Urinary bladder (tissue), 4 donors: ENCODE results near the gene DHRSX. TPM values are rescaled to one million over a fixed set of nuclear protein-coding genes. Genes with fewer than 3 reads are reported as not detected.
"Not testable (repeated sequence)": the region's sequence is repeated elsewhere in the genome, so short reads cannot be mapped to it uniquely, and the experiment has no call there.

Experiments used
- DNase-seq: peaks from one replicate; pipeline ENCODE4 v3.0.0-alpha.2; 2015; ENCODE audit errors: extremely low spot score
- H3K27ac ChIP-seq: one replicate; pipeline ENCODE4 v1.5.1; 2013; ENCODE audit warnings: low read depth, mild to moderate bottlenecking, moderate library complexity
- H3K36me3 ChIP-seq: one replicate; pipeline ENCODE4 v1.6.1; 2013; ENCODE audit warnings: mild to moderate bottlenecking, moderate library complexity; ENCODE audit not compliant: insufficient read depth
- H3K4me1 ChIP-seq: one replicate; pipeline ENCODE4 v1.6.1; 2013; ENCODE audit warnings: mild to moderate bottlenecking, moderate library complexity; ENCODE audit not compliant: insufficient read depth
- H3K4me3 ChIP-seq: one replicate; pipeline ENCODE4 v1.5.1; 2013; ENCODE audit warnings: low read depth, low read length
- WGBS: extraction: QIAGEN DNeasy Blood & Tissue Kit; methylation state at CpG from one replicate; pipeline ENCODE4 v1.1.7; 2013; 5-methylcytosine and 5-hydroxymethylcytosine counted together
- polyA plus RNA-seq: library from polyadenylated mRNA; stranded (reverse); fragments of 200-250 nt; gene quantifications from one replicate; pipeline ENCODE4 v1.2.3, GENCODE V29; 2013
- total RNA-seq: library from RNA; depleted of rRNA; stranded (reverse); fragments of >200 nt; gene quantifications from one replicate; pipeline ENCODE4 v1.2.3, GENCODE V29; 2014
- donor health status: healthy with polysubstance abuse.
- donor health status: healthy.

Gene DHRSX
- total and polyA plus RNA-seq, 2 donors, result 17.3 to 19.9 TPM

DNA sequence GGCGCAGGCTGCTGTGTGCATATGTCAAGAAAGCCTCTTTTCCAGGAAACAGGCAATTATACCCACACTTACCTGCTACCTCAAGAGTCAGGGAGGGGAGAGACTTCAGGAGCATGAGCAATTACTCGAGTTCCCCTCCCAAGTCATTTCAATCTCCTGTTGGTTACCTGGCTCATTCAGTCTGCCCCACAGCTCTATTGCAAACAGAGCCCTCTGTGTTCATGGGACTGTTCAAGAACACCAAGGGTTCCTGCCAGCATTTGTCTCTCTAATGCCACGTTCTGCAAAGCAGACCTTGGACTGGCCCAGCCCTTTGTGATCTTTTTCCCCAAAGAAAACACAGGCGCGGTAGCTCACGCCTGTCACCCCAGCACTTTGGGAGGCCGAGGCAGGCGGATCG, 274.6 kb downstream of the DHRSX start:
- no peak for DNase-seq
- Histone ChIP-seq H3K4me3 (no peak overlapping the region), H3K27ac (no peak overlapping the region), H3K36me3 (no peaks in the 10 kb centered on the region), H3K4me1 (no peaks in the 10 kb centered on the region)
- 86% methylated on average over 9 of the region's 9 CpGs for WGBS

DNA sequence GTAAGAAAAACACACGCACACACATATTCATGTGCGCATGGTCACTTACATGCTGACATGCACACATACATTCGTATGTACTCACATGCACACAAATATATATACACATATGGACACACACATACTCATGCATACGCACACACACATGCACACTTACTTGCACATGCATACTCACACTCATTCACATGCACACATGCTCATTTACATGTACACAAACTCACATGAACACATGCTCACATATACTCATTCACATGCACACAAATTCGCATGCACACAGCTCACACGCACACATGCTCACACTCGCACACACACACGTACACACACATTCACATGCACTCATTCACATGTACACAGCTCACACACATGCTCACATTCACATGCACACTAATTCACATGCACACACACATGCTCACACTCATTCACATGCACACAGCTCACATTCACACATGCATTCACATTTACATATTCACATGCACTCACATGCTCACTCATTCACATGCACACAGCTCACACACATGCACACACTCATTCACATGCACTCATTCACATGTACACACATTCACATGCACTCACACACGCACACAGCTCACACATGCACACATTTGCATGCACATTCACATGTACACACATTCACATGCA, 276.1 kb downstream of the DHRSX start:
- Histone ChIP-seq H3K4me1 (no peaks in the 10 kb centered on the region), H3K27ac (no peak overlapping the region), H3K4me3 (no peak overlapping the region), H3K36me3 (no peaks in the 10 kb centered on the region)
- 93% methylated on average over 9 of the region's 9 CpGs for WGBS
- no peak for DNase-seq

DNA sequence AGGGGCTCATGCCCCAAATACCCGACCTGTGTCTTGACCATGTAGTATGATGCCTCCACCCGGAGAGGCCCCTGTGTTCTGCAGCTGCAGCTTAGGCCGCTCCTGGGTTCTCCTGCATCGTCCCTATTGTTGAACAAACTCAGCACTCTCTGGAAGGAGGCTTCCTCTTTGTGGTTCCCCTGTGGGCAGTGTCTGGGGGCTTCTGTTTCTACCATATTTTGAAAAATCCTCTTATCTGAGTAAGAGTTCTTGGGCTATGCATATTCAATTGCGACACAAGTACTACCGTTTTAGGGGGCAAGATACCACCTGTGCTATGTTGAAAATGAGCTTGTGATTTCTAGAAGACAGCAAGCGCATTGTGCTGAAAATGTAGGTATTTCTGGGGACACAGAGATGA, 276.6 kb downstream of the DHRSX start:
- Histone ChIP-seq H3K36me3 (no peaks in the 10 kb centered on the region), H3K4me1 (no peaks in the 10 kb centered on the region), H3K4me3 (no peak overlapping the region), H3K27ac (no peak overlapping the region)
- 77% methylated on average over 7 of the region's 7 CpGs for WGBS
- DNase-seq, result no peak

DNA sequence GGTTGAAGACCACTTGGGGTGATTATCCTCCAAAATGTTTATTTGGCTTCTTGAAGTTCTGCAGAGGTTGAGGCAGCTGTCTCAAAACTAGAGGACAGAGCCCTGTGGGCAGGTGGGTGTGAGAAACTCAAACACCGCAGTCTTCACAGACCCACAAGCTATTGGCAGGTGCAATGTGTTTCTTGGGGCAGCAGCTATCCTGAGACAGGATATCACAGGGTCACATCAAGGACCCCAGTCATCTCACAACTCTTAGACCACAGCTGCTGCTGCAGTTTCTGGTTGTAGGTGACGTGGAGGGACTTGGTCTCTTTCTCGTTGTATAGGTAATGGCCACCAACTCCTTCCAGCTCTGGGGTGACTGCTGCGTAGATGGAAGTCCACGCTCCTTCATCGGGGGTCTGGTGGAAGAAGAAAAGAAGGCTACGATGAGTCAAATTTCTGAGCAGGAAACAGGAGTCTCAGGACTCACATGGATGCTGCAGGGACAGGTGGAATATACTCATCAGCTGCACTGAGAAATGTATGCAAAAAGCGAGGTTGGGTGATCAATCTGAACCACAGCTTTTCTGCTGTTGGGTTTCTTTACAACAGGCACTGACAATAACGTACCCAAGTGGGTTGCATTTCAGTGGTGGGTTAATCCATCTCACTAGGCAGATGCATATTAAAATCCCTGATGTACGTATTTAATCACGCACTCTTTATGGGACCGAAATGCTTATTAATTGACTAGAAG, 279.8 kb downstream of the DHRSX start:
- WGBS, result 95% methylated on average over 12 of the region's 12 CpGs
- Histone ChIP-seq H3K4me1 (no peaks in the 10 kb centered on the region), H3K27ac (no peak overlapping the region), H3K4me3 (no peak overlapping the region), H3K36me3 (no peaks in the 10 kb centered on the region)
- DNase-seq, result no peak

DNA sequence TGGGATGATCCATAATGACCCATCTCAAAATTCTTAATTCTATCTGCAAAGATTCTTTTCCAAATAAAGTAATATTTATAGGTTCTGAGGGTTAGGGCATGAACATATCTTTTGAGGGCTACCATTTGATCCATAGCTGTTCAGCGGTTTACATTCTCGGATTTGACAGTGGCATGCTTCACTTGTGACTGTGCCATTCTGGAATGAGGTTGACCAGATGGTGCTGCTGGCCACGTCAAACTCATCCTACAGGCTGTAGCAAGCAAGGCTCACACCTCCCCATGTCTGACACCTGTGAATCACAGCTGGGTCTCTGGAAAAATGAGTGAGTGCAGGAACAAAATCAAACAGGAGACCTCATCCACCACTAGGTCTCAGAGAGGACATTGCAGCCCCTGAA, 280.5 kb downstream of the DHRSX start:
- no peak for DNase-seq
- H3K27ac ChIP-seq, result no peak overlapping the region
- 96% methylated on average over 3 of the region's 3 CpGs for WGBS
- H3K36me3 ChIP-seq, result no peaks in the 10 kb centered on the region
- no peak overlapping the region for H3K4me3 ChIP-seq
- no peaks in the 10 kb centered on the region for H3K4me1 ChIP-seq

DNA sequence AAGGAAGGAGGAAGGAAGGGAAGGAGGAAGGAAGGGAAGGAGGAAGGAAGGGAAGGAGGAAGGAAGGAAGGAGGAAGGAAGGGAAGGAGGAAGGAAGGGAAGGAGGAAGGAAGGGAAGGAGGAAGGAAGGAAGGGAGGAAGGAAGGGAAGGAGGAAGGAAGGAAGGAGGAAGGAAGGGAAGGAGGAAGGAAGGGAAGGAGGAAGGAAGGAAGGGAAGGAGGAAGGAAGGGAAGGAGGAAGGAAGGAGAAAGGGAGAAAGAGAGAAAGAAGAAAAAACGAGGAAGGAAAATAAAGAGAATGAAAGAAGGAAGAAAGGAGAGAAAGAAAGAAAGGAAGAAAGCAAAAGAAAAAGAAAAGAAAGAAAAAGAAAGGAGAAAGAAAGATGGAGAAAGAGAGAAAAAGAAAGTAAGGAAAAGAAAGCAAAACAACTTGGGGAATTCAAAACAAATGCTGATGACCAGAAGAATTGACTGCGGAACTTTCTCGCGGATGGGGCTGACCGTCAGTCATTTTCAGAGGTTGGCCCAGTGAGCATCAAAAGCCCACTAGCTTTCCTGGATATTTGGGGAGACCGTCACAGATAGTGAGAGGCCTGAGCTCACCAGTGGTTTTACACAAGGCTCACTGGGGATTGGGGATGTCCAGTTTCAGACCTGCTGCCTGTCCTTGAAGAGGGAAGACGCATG, 286.5 kb downstream of the DHRSX start:
- 95% methylated on average over 7 of the region's 7 CpGs for WGBS
- DNase-seq, H3K36me3 ChIP-seq, H3K27ac ChIP-seq, H3K4me1 ChIP-seq, H3K4me3 ChIP-seq: not testable (repeated sequence)

DNA sequence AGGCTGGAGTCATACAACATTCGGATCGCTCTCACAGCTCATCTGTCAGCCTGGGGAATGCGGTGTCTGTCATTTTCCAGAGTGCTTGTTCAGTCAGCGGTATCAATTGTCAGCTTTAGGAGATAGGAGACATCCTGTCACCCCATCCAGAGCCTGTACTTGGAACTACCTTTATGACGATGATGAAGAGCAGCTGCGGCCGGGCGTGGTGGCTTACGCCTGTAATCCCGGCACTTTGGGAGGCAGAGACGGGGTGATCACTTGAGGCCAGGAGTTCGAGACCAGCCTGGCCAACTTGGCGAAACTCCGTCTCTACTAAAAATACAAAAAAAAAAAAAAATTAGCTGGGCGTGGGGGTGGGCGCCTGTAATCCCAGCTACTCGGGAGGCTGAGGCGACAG, 289.1 kb downstream of the DHRSX start:
- H3K4me1 ChIP-seq, H3K4me3 ChIP-seq, H3K27ac ChIP-seq, DNase-seq, H3K36me3 ChIP-seq: not testable (repeated sequence)
- WGBS, result 91% methylated on average over 18 of the region's 18 CpGs

DNA sequence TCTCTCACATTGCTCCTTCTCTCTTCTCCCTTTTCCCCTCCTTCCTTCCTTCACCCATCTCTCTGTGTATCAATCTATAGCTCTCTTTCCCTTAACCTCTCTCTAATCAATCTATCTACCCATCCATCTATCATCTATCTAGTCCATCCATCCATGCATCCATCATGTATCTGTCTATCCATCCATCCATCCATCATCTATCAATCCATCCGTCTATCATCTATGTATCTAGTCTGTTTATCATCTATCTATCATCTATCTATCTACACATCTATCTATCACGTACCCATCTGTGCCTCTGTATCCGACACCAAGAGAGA, 307.5 kb downstream of the DHRSX start:
- no peaks in the 10 kb centered on the region for H3K36me3 ChIP-seq
- H3K27ac ChIP-seq, result no peak overlapping the region
- no peak for DNase-seq
- no peak overlapping the region for H3K4me3 ChIP-seq
- no peaks in the 10 kb centered on the region for H3K4me1 ChIP-seq
- WGBS, result 93% methylated on average over 3 of the region's 3 CpGs

DNA sequence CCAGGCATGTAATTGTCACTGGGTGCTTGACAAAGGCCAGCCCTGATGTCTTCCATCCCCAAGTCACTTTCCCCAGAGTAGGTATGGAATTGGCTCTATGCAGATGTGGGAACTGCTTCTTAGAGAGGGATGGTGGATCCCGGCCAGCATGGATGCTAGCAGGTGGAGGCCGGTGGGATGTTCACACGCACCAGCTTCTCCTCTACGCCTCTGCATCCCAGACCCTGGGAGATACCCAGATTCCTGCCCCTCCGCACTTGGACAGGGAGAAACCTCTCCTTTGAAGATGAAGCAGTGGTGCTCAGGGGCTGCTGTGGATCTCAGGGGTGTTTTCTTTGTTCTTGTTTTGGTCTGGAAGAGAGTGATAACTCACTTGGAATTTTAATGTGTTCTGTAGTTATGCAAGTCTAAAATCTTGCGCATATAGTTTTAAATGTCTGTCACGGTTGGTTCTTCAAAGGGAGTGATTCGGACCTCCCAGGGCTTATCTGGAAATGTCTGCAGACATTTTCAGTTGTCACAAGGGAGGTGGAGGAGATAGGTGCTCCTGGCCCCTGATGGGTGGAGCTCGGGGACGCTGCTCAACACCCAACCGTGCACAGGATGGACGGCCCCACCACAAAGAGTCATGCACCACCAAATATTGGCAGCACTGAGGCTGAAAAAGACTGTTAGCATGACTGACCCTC, 308.0 kb downstream of the DHRSX start:
- H3K36me3 ChIP-seq, result no peaks in the 10 kb centered on the region
- H3K4me1 ChIP-seq, result no peaks in the 10 kb centered on the region
- 64% methylated on average over 12 of the region's 12 CpGs for WGBS
- H3K4me3 ChIP-seq, result no peak overlapping the region
- H3K27ac ChIP-seq, result no peak overlapping the region
- DNase-seq, result no peak

DNA sequence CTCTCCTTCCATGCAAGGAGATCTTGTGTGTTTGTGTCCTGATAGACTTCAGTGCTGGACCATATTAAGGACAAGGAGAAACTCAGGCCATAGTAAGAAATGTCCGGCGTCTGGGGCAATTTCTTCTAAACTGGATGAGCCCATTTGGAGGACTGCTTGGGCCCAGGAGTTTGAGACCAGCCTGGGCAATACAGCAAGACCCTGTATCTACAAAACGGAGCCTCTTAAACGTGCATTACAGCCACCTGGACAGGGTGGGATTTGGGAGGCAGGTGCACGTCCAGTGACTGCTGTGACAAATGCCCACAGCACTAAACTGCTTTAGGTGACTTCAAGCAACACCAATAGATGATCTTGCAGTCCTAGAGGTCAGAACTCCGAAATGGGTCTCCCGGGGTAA, 311.9 kb downstream of the DHRSX start:
- H3K4me1 ChIP-seq, result no peaks in the 10 kb centered on the region
- WGBS, result 83% methylated on average over 7 of the region's 7 CpGs
- no peak overlapping the region for H3K27ac ChIP-seq
- no peak for DNase-seq
- H3K36me3 ChIP-seq, result no peaks in the 10 kb centered on the region
- no peak overlapping the region for H3K4me3 ChIP-seq

DNA sequence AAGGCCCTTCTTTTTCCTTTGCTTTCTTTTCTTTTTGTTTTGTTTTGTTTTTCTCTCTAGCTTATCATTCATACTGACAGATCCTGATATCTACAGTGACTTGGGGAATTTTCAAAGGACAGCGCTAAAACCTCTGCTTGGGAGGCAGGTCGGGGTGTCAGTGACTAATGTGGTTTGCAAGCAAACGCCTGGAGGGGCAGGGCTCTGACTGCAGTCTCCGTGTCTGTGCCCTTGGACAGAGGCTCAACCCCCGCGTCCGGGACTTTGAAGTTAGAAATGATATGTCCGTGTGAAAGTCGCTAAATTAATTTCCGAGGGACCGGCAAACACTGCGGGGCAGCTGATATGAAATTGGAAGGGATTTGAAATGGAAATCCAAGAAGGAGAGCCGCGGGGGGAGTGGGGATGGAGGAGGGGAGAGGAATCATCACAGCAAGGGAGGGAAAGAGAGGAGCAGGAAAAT, 312.4 kb downstream of the DHRSX start:
- Histone ChIP-seq H3K36me3 (no peaks in the 10 kb centered on the region), H3K4me3 (no peak overlapping the region), H3K4me1 (no peaks in the 10 kb centered on the region), H3K27ac (no peak overlapping the region)
- no peak for DNase-seq
- 29% methylated on average over 14 of the region's 14 CpGs for WGBS

DNA sequence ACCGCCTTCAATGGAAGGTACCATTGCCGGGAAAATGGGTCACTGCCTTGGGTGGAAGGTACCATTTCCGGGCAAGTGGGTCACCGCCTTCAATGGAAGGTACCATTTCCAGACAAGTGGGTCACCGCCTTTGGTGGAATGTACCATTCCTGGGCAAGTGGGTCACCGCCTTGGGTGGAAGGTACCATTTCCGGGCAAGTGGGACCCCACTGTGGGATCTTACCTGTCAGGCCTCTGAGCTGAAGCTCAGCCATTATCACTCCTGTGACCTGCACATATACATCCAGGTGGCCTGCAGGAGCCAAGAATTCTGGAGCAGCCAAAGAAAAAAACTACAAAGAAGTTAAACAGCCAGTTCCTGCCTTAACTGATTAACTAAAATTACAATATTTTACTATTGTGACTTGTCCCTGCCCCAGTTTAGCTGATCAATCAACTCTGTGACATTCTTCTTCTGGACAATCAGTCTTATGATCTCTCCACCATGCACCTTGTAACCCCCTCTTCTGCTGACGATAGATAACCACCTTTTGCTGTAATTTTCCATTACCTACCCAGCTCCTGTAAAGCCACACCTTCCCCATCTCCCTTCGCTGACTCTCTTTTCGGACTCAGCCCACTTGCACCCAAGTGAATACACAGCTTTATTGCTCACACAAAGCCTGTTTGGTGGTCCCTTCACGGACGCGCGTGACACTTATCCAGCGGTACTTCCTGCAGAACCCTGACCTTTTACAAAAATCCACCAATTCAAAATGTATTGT, 313.2 kb downstream of the DHRSX start:
- H3K27ac ChIP-seq, result no peak overlapping the region
- DNase-seq, result no peak
- WGBS, result 92% methylated on average over 15 of the region's 15 CpGs
- H3K4me3 ChIP-seq, result no peak overlapping the region
- H3K4me1 ChIP-seq, result no peaks in the 10 kb centered on the region
- no peaks in the 10 kb centered on the region for H3K36me3 ChIP-seq

DNA sequence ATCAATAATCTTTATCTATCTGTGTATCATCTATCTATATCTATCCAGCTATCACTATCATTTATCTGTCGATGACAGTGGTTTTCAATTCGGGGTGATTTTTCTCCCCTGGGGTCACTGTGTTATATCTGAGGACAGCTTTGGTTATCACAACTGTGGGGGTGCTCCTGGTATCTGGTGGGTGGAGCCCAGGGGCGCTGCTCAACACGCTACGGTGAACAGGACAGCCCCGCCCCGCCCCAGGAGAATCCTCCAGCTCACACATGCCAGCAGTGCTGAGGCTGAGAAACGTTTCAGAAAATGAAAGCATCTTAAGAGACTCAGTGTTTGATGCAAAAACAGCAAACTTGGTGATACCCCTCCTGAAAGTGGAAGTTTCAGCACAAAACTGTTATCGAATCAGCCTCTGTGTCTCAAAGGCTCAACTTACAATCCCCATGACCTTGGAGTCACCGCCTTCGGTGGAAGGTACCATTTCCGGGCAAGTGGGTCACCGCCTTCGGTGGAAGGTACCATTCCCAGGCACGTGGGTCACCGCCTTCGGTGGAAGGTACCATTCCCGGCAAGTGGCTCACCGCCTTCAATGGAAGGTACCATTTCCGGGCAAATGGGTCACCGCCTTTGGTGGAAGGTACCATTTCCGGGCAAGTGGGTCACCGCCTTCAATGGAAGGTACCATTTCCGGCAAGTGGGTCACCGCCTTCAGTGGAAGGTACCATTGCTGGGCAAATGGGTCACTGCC, 315.3 kb downstream of the DHRSX start:
- H3K4me1 ChIP-seq, result no peaks in the 10 kb centered on the region
- 96% methylated on average over 25 of the region's 25 CpGs for WGBS
- no peaks in the 10 kb centered on the region for H3K36me3 ChIP-seq
- H3K4me3 ChIP-seq, result no peak overlapping the region
- H3K27ac ChIP-seq, result no peak overlapping the region
- DNase-seq, result no peak
